Neural cell (in vitro differentiated cells): ENCODE data around the gene KCNMB2. TPM values are rescaled to one million over a fixed set of nuclear protein-coding genes. Genes with fewer than 3 reads are reported as not detected.

ENCODE experiments used
- H2AFZ ChIP-seq: fragments of 200-600, 300-800 bp; sonication (generic), shearing (Covaris generic); 2 replicates; pipeline ENCODE4 v1.6.0; 2014; ENCODE audit warnings: low read depth, mild to moderate bottlenecking, antibody characterized with exemption, low read length, moderate library complexity
- H3F3A ChIP-seq: fragments of 200-600 bp; shearing (Covaris generic); 2 replicates; pipeline ENCODE4 v1.6.1; 2016; ENCODE audit warnings: mild to moderate bottlenecking, moderate library complexity, mixed read lengths, antibody characterized with exemption, low read length; ENCODE audit not compliant: insufficient read depth, poor library complexity, severe bottlenecking
- H3K27ac ChIP-seq: fragments of 200-600, 300-800 bp; sonication (generic), shearing (Covaris generic); 2 replicates; pipeline ENCODE4 v1.5.1; 2014; ENCODE audit warnings: mild to moderate bottlenecking, low read length, moderate library complexity
- H3K27me3 ChIP-seq: fragments of 300-800, 200-600 bp; sonication (generic), shearing (Covaris generic); 2 replicates; pipeline ENCODE4 v1.6.0; 2014; ENCODE audit warnings: mild to moderate bottlenecking, low read depth, low read length, moderate library complexity; ENCODE audit not compliant: insufficient read depth
- H3K36me3 ChIP-seq: fragments of 300-800, 200-600 bp; sonication (generic), shearing (Covaris generic); 2 replicates; pipeline ENCODE4 v1.5.1; 2014; ENCODE audit warnings: mild to moderate bottlenecking, antibody characterized with exemption, low read length, moderate library complexity; ENCODE audit not compliant: insufficient read depth
- H3K4me2 ChIP-seq: fragments of 300-800, 200-600 bp; sonication (generic), shearing (Covaris generic); 2 replicates; pipeline ENCODE4 v1.6.0; 2014; ENCODE audit warnings: mild to moderate bottlenecking, low read length
- H3K4me3 ChIP-seq: fragments of 300-800, 200-600 bp; sonication (generic), shearing (Covaris generic); 2 replicates; pipeline ENCODE4 v1.5.1; 2014; ENCODE audit warnings: mild to moderate bottlenecking, low read length, moderate library complexity
- H3K79me2 ChIP-seq: fragments of 200-600 bp; shearing (Covaris generic); replicated peaks from 2 replicates; pipeline ENCODE4 v1.6.0; 2014; ENCODE audit warnings: mild to moderate bottlenecking, low read length, moderate library complexity; ENCODE audit not compliant: insufficient read depth
- H3K9ac ChIP-seq: fragments of 300-800, 200-600 bp; sonication (generic), shearing (Covaris generic); 2 replicates; pipeline ENCODE4 v1.6.1; 2016; ENCODE audit warnings: mild to moderate bottlenecking, low read length, mixed read lengths
- H3K9me2 ChIP-seq: fragments of 200-600 bp; shearing (Covaris generic); 2 replicates; pipeline ENCODE4 v1.6.1; 2016; ENCODE audit warnings: mild to moderate bottlenecking, low read length, mixed read lengths; ENCODE audit not compliant: insufficient read depth
- H3K9me3 ChIP-seq: fragments of 200-600, 300-800 bp; sonication (generic), shearing (Covaris generic); 2 replicates; pipeline ENCODE4 v1.6.1; 2016; ENCODE audit warnings: mild to moderate bottlenecking, mixed run types, low read length, moderate library complexity, mixed read lengths
- H4K20me1 ChIP-seq: fragments of 200-600 bp; shearing (Covaris generic); 2 replicates; pipeline ENCODE4 v1.6.1; 2016; ENCODE audit warnings: mild to moderate bottlenecking, mixed run types; ENCODE audit not compliant: insufficient read depth
- EP300 ChIP-seq: fragments of 450-650 bp; conservative IDR thresholded peaks from 2 replicates; pipeline ENCODE4 v1.6.1; 2014; ENCODE audit warnings: antibody characterized with exemption, mild to moderate bottlenecking, moderate library complexity; ENCODE audit not compliant: poor library complexity, severe bottlenecking
- EZH2 ChIP-seq: fragments of 200-600, 300-800 bp; shearing (Covaris generic), sonication (generic); IDR thresholded peaks from 2 replicates; pipeline ENCODE4 v1.6.1; 2014; ENCODE audit warnings: antibody characterized with exemption, low read length, borderline replicate concordance, mild to moderate bottlenecking; ENCODE audit not compliant: insufficient read depth, poor library complexity, severe bottlenecking
- MXI1 ChIP-seq: fragments of 450-650 bp; conservative IDR thresholded peaks from 2 replicates; pipeline ENCODE4 v1.6.1; 2014; ENCODE audit warnings: antibody characterized with exemption, mild to moderate bottlenecking; ENCODE audit not compliant: poor library complexity, severe bottlenecking
- POLR2AphosphoS5 ChIP-seq: IDR thresholded peaks from 2 replicates; pipeline ENCODE4 v1.6.1; 2012
- RAD21 ChIP-seq: fragments of 450-650 bp; conservative IDR thresholded peaks from 2 replicates; pipeline ENCODE4 v1.6.1; 2014; ENCODE audit warnings: antibody characterized with exemption, mild to moderate bottlenecking, moderate library complexity
- SMC3 ChIP-seq: fragments of 450-650 bp; conservative IDR thresholded peaks from 2 replicates; pipeline ENCODE4 v1.6.1; 2014; ENCODE audit warnings: antibody characterized with exemption, mild to moderate bottlenecking, moderate library complexity; ENCODE audit not compliant: poor library complexity
- TAF1 ChIP-seq: IDR thresholded peaks from 2 replicates; pipeline ENCODE4 v1.6.1; 2012; ENCODE audit warnings: low read depth
- polyA plus RNA-seq: library from polyadenylated mRNA; depleted of rRNA; stranded (reverse); fragments of >200 nt; gene quantifications from 2 replicates; pipeline ENCODE4 v1.2.3, GENCODE V29; 2014
- TF ChIP-seq, protein P1 (sequence below): IDR thresholded peaks from 2 replicates; pipeline ENCODE4 v1.6.1; 2012; ENCODE audit warnings: borderline replicate concordance
- TF ChIP-seq, protein P2 (sequence below): fragments of 450-650 bp; IDR thresholded peaks from 2 replicates; pipeline ENCODE4 v1.5.1; 2014; ENCODE audit warnings: antibody characterized with exemption, mild to moderate bottlenecking, moderate library complexity; ENCODE audit not compliant: poor library complexity, severe bottlenecking

The KCNMB2 gene
- polyA plus RNA-seq, 1 donor from 2014 or later: 0.93 TPM

GRCh38 chr3:178785961-178786360, 249.7 kb downstream of the KCNMB2 start:
- Histone ChIP-seq H3K27ac (no peak overlapping the region), H3K9me2 (no peaks in the 10 kb centered on the region), H3F3A (no peaks in the 10 kb centered on the region), H3K36me3 (no peaks in the 10 kb centered on the region), H3K4me2 (no peak overlapping the region), H4K20me1 (no peaks in the 10 kb centered on the region), H3K9ac (no peak overlapping the region), H3K79me2 (no peaks in the 10 kb centered on the region), H3K4me3 (no peak overlapping the region), H3K9me3 (no peaks in the 10 kb centered on the region), H3K27me3 (no peaks in the 10 kb centered on the region), H2AFZ (no peak overlapping the region)
- no peak for TF ChIP-seq SMC3
- TF ChIP-seq, protein P1, sequence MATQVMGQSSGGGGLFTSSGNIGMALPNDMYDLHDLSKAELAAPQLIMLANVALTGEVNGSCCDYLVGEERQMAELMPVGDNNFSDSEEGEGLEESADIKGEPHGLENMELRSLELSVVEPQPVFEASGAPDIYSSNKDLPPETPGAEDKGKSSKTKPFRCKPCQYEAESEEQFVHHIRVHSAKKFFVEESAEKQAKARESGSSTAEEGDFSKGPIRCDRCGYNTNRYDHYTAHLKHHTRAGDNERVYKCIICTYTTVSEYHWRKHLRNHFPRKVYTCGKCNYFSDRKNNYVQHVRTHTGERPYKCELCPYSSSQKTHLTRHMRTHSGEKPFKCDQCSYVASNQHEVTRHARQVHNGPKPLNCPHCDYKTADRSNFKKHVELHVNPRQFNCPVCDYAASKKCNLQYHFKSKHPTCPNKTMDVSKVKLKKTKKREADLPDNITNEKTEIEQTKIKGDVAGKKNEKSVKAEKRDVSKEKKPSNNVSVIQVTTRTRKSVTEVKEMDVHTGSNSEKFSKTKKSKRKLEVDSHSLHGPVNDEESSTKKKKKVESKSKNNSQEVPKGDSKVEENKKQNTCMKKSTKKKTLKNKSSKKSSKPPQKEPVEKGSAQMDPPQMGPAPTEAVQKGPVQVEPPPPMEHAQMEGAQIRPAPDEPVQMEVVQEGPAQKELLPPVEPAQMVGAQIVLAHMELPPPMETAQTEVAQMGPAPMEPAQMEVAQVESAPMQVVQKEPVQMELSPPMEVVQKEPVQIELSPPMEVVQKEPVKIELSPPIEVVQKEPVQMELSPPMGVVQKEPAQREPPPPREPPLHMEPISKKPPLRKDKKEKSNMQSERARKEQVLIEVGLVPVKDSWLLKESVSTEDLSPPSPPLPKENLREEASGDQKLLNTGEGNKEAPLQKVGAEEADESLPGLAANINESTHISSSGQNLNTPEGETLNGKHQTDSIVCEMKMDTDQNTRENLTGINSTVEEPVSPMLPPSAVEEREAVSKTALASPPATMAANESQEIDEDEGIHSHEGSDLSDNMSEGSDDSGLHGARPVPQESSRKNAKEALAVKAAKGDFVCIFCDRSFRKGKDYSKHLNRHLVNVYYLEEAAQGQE: no peak
- no peak for TF ChIP-seq TAF1
- no peak for TF ChIP-seq POLR2AphosphoS5

DNA sequence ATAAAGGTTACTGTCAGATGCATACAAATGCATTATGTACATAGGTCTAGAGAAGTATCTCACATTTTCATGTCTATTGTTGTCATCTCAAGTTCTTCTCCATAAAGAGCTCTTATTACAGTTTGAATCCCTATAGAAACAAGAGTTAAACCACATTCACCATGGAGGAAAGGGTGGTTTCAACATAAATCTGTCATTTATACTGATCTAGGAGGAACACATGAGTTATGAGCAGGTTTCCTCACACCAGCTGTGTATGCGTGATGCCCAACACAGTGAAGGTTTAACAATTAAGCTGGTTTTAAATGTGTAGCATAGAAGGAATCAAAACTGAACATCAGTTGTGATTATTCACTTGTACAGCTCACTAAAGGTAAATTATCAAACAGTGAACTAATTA, 251.7 kb downstream of the KCNMB2 start:
- no peaks in the 10 kb centered on the region for H3K9me3 ChIP-seq
- H3F3A ChIP-seq: no peaks in the 10 kb centered on the region
- H3K27me3 ChIP-seq: no peaks in the 10 kb centered on the region
- H4K20me1 ChIP-seq: no peaks in the 10 kb centered on the region
- H3K4me2 ChIP-seq: no peak overlapping the region
- no peak overlapping the region for H3K27ac ChIP-seq
- no peaks in the 10 kb centered on the region for H3K79me2 ChIP-seq
- H3K9ac ChIP-seq: no peak overlapping the region
- no peak overlapping the region for H3K4me3 ChIP-seq
- no peak overlapping the region for H2AFZ ChIP-seq
- TF ChIP-seq POLR2AphosphoS5: no peak
- TF ChIP-seq RAD21: no peak
- no peak for TF ChIP-seq EP300
- TF ChIP-seq MXI1: no peak
- TF ChIP-seq EZH2: no peak
- TF ChIP-seq, protein P1: no peak
- no peak for TF ChIP-seq TAF1
- TF ChIP-seq, protein P2, sequence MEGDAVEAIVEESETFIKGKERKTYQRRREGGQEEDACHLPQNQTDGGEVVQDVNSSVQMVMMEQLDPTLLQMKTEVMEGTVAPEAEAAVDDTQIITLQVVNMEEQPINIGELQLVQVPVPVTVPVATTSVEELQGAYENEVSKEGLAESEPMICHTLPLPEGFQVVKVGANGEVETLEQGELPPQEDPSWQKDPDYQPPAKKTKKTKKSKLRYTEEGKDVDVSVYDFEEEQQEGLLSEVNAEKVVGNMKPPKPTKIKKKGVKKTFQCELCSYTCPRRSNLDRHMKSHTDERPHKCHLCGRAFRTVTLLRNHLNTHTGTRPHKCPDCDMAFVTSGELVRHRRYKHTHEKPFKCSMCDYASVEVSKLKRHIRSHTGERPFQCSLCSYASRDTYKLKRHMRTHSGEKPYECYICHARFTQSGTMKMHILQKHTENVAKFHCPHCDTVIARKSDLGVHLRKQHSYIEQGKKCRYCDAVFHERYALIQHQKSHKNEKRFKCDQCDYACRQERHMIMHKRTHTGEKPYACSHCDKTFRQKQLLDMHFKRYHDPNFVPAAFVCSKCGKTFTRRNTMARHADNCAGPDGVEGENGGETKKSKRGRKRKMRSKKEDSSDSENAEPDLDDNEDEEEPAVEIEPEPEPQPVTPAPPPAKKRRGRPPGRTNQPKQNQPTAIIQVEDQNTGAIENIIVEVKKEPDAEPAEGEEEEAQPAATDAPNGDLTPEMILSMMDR: no peak
- no peaks in the 10 kb centered on the region for H3K36me3 ChIP-seq
- no peaks in the 10 kb centered on the region for H3K9me2 ChIP-seq
